HEK293 (cell line): ENCODE measurements around the gene BABAM1.

ENCODE experiments used
- MYNN ChIP-seq: fragments of 450-650 bp; formaldehyde crosslinking; IDR thresholded peaks from 2 replicates; pipeline ENCODE4 v1.5.1; 2016; ENCODE audit warnings: missing biosample characterization, missing genetic modification characterization, borderline replicate concordance
- SCRT1 ChIP-seq: fragments of 450-650 bp; formaldehyde crosslinking; IDR thresholded peaks from 2 replicates; pipeline ENCODE4 v1.5.1; 2016; ENCODE audit warnings: missing biosample characterization, missing genetic modification characterization, borderline replicate concordance
- ZBTB17 ChIP-seq: fragments of 450-650 bp; formaldehyde crosslinking; IDR thresholded peaks from 2 replicates; pipeline ENCODE4 v1.5.1; 2016; ENCODE audit warnings: missing biosample characterization, missing genetic modification characterization
- ZBTB26 ChIP-seq: fragments of 450-650 bp; formaldehyde crosslinking; optimal IDR thresholded peaks from 2 replicates; pipeline ENCODE3; 2016; ENCODE audit warnings: missing biosample characterization, mild to moderate bottlenecking, missing genetic modification characterization
- ZNF211 ChIP-seq: fragments of 450-650 bp; formaldehyde crosslinking; IDR thresholded peaks from 2 replicates; pipeline ENCODE4 v1.5.1; 2016; ENCODE audit warnings: low read depth, missing biosample characterization, missing genetic modification characterization
- ZNF302 ChIP-seq: fragments of 450-650 bp; formaldehyde crosslinking; IDR thresholded peaks from 2 replicates; pipeline ENCODE4 v1.5.1; 2016; ENCODE audit warnings: missing biosample characterization, missing genetic modification characterization, low read depth
- ZNF394 ChIP-seq: fragments of 450-650 bp; formaldehyde crosslinking; IDR thresholded peaks from 2 replicates; pipeline ENCODE4 v1.5.1; 2016; ENCODE audit warnings: missing biosample characterization, missing genetic modification characterization, mild to moderate bottlenecking, moderate library complexity, borderline replicate concordance
- ZNF600 ChIP-seq: fragments of 450-650 bp; formaldehyde crosslinking; IDR thresholded peaks from 2 replicates; pipeline ENCODE4 v1.5.1; 2016; ENCODE audit warnings: missing biosample characterization, missing genetic modification characterization
- ZNF837 ChIP-seq: fragments of 450-650 bp; formaldehyde crosslinking; IDR thresholded peaks from 2 replicates; pipeline ENCODE4 v1.5.1; 2016; ENCODE audit warnings: missing biosample characterization, missing genetic modification characterization
- TF ChIP-seq, protein P1 (sequence below): fragments of 450-650 bp; formaldehyde crosslinking; IDR thresholded peaks from 2 replicates; pipeline ENCODE4 v1.5.1; 2017; ENCODE audit warnings: missing biosample characterization, missing genetic modification characterization

The BABAM1 gene

DNA sequence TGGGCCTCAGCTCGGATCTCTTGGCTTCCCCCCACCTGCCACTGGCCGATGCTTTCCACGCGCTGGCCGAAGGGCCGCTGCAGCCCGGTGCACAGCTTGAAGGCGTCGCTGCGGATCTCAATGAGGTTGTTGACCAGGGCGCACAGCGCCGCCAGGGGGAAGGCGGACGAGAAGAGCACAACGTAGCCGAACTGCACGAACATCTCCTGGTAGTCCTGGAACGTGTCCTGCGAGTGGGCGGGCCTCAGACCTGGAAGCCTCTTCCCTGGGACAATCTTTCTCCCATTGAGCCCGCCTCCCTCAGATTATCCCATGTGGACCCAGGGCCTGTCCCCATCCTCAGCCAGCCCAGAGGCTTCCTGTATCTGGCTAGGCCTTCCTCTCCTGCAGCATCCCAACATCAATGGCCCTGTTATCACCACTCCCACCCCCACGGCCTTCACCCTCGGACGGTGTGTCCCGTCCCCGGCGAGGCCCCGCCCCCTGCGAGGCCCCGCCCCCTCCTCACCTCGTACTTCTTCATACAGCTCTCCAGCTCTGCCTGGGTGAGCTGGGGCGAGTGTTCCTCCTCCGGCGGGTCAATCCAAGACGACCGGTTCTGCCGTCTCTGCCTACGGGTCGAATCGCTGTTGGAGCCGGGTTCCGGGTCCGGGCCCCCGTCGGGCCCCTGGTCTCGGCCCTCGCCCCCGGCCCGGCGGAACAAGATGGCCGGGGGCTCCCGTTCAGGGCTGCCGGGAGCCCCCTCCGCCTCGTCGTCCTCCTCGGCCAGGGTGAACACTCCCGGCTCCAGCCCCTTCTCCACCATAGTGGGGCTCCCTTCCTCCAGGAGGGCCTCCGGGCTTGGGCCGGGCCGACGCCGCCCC lies 60.6 kb downstream of the BABAM1 start (continued):
- TF ChIP-seq MYNN (tag by site-specific recombination) (no peak), ZNF600 (peak; percentile 79), ZNF394 (no peak), ZBTB26 (tag by site-specific recombination) (peak; percentile 32), ZNF211 (tag by site-specific recombination) (no peak), SCRT1 (tag by site-specific recombination) (no peak), ZNF302 (no peak), ZBTB17 (tag by site-specific recombination) (peak; percentile 68), ZNF837 (tag by site-specific recombination) (no peak)
- TF ChIP-seq, protein P1, sequence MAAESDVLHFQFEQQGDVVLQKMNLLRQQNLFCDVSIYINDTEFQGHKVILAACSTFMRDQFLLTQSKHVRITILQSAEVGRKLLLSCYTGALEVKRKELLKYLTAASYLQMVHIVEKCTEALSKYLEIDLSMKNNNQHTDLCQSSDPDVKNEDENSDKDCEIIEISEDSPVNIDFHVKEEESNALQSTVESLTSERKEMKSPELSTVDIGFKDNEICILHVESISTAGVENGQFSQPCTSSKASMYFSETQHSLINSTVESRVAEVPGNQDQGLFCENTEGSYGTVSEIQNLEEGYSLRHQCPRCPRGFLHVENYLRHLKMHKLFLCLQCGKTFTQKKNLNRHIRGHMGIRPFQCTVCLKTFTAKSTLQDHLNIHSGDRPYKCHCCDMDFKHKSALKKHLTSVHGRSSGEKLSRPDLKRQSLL (tag by site-specific recombination): peak; percentile 78; the same call in 1 of the 2 replicates
- TF ChIP-seq, all 188 proteins: peak for 18
